Kidney (tissue), 14 donors: ENCODE results near the gene CERS2. TPM values are rescaled to one million over a fixed set of nuclear protein-coding genes. Genes with fewer than 3 reads are reported as not detected.

Experiments
- DNase-seq, 5 donors: peaks; one replicate each; pipeline ENCODE4 v3.0.0-alpha.2; 2013 to 2020
- FAIRE-seq: peaks from 2 replicates; lab custom pipeline; 2012; peaks lifted over from hg19 to GRCh38; lab: Jason Lieb, UNC
- H3K27ac ChIP-seq, 2 donors: one replicate each; pipeline ENCODE4 v1.7.0; 2013; ENCODE audit warnings: low read depth in 2 of 2, low read length in 2 of 2, inconsistent platforms in 1 of 2
- H3K27me3 ChIP-seq: one replicate; pipeline ENCODE4 v1.7.1; 2013; ENCODE audit warnings: low read length, inconsistent platforms; ENCODE audit not compliant: control insufficient read depth, insufficient read depth
- H3K36me3 ChIP-seq, 3 donors: one replicate each; pipeline versions ENCODE4 v1.7.0 to v1.7.1; 2013; ENCODE audit warnings: low read length in 3 of 3, control low read depth in 1 of 3, inconsistent platforms in 1 of 3; ENCODE audit not compliant: insufficient read depth in 3 of 3, control insufficient read depth in 2 of 3
- H3K4me1 ChIP-seq, 3 donors: one replicate each; pipeline versions ENCODE4 v1.7.0 to v1.7.1; 2013; ENCODE audit warnings: low read length in 3 of 3, inconsistent platforms in 1 of 3, low read depth in 1 of 3; ENCODE audit not compliant: control insufficient read depth in 2 of 3, insufficient read depth in 2 of 3
- H3K4me3 ChIP-seq, 3 donors: one replicate each; pipeline versions ENCODE4 v1.7.0 to v1.8.1; 2013; ENCODE audit warnings: low read length in 3 of 3, control low read depth in 1 of 3, inconsistent platforms in 1 of 3
- H3K9ac ChIP-seq, 3 donors: one replicate each; pipeline versions ENCODE4 v1.7.0 to v1.7.1; 2013; ENCODE audit warnings: low read length in 3 of 3, control low read depth in 1 of 3, inconsistent platforms in 1 of 3
- H3K9me3 ChIP-seq, 3 donors: one replicate each; pipeline versions ENCODE4 v1.7.0 to v1.7.1; 2013; ENCODE audit warnings: low read length in 3 of 3, control low read depth in 1 of 3, inconsistent platforms in 1 of 3; ENCODE audit not compliant: control insufficient read depth in 2 of 3, insufficient read depth in 1 of 3
- intact Hi-C: fragments of 100-400 bp; cut with DNase I; formaldehyde crosslinking; loops from one replicate; pipeline ENCODE4 v1.11.1; 2022
- polyA plus RNA-seq: library from polyadenylated mRNA; stranded (reverse); fragments of 350-450 nt; fragmentation: Illumina TruSeq; extraction: RNeasy Lipid Tissue Mini Kit (QIAGEN cat#74804); gene quantifications from one replicate; pipeline ENCODE4 v1.2.3, GENCODE V29; 2014; ENCODE audit warnings: low read depth, low replicate concordance; ENCODE audit not compliant: insufficient read depth
- total RNA-seq: library from RNA; stranded (reverse); fragmentation: NEBNext Ultra II Directional; extraction: Animal tissue kit (Norgen Biotek cat#: 25700); gene quantifications from one replicate; pipeline ENCODE4 v1.2.1, GENCODE V29; 2021
- TF ChIP-seq, protein P1 (sequence below): IDR thresholded peaks from 3 replicates; pipeline ENCODE4 v1.5.1; 2012; ENCODE audit warnings: mild to moderate bottlenecking, moderate library complexity, borderline replicate concordance; ENCODE audit not compliant: insufficient read depth; ENCODE audit errors: extremely low read depth
- donor health status: control.
- donor health status: control.
- donor health status: control.
- donor health status: control.
- donor health status: control.
- donor health status: DM: yes; HTN: yes; CAD: no.
- donor health status: Normal renal cell carcinoma (clear cell type).

The CERS2 gene
- total and polyA plus RNA-seq, 2 donors from 2014 or later, result 258 to 268 TPM

DNA sequence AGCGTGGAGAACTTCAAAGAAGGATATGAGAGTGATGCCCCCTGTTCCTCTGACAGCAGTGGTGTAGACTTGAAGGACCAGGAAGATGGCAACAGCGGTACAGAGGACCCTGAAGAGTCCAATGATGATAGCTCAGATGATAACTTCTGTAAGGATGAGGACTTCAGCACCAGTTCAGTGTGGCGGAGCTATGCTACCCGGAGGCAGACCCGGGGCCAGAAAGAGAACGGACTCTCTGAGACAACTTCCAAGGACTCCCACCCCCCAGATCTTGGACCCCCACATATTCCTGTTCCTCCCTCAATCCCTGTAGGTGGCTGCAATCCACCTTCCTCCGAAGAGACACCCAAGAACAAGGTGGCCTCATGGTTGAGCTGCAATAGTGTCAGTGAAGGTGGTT is 14.0 kb downstream of the CERS2 start:
- H3K4me3 ChIP-seq, result no peak overlapping the region
- intact Hi-C loops, result no loop called here
- H3K9ac ChIP-seq, result no peak overlapping the region
- FAIRE-seq (no peak), DNase-seq (no peak)
- H3K27ac ChIP-seq, result no peak overlapping the region
- TF ChIP-seq, protein P1, sequence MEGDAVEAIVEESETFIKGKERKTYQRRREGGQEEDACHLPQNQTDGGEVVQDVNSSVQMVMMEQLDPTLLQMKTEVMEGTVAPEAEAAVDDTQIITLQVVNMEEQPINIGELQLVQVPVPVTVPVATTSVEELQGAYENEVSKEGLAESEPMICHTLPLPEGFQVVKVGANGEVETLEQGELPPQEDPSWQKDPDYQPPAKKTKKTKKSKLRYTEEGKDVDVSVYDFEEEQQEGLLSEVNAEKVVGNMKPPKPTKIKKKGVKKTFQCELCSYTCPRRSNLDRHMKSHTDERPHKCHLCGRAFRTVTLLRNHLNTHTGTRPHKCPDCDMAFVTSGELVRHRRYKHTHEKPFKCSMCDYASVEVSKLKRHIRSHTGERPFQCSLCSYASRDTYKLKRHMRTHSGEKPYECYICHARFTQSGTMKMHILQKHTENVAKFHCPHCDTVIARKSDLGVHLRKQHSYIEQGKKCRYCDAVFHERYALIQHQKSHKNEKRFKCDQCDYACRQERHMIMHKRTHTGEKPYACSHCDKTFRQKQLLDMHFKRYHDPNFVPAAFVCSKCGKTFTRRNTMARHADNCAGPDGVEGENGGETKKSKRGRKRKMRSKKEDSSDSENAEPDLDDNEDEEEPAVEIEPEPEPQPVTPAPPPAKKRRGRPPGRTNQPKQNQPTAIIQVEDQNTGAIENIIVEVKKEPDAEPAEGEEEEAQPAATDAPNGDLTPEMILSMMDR, result no peak
- H3K9me3 ChIP-seq, result no peaks in the 10 kb centered on the region
- H3K4me1 ChIP-seq, result no peaks in the 10 kb centered on the region
- peaks cover 10 to 40% (median 39%) of the 10 kb centered on the region in 3 donors for H3K36me3 ChIP-seq
- H3K27me3 ChIP-seq, result no peaks in the 10 kb centered on the region

- Histone ChIP-seq H3K9ac (no peak overlapping the region), H3K27ac (no peak overlapping the region), H3K27me3 (no peaks in the 10 kb centered on the region), H3K4me1 (no peaks in the 10 kb centered on the region), H3K36me3 (peaks cover 10 to 39% (median 25%) of the 10 kb centered on the region in 3 donors), H3K4me3 (no peak overlapping the region), H3K9me3 (no peaks in the 10 kb centered on the region)
- no peak for FAIRE-seq
- TF ChIP-seq, protein P1, result no peak
- intact Hi-C loops, result no loop called here
- DNase-seq, result no peak
Observed at GRCh38 chr1:150957666-150958065, 17.0 kb downstream of the CERS2 start.

DNA sequence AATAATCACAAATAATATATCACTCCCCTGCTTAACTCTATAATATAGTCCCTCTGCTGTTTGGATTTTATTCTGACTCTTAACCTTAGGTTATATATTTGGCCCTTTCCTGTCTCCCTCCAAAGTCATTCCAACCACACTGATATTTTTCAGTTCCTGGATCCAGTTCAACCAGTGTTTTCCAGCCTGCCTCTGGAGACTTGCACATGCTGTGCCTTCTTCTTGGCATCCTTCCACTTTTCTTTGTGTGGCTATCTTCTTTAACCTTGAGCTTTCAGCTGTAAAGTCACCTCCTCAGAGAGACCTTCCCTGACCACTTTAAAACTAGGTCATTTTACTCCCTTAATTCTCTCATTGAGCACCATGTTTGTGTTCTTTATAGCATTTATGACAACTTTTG is 19.4 kb downstream of the CERS2 start:
- DNase-seq (no peak), FAIRE-seq (no peak)
- Histone ChIP-seq H3K9me3 (no peaks in the 10 kb centered on the region), H3K36me3 (peaks cover 9 to 41% (median 19%) of the 10 kb centered on the region in 3 donors), H3K9ac (no peak overlapping the region), H3K27ac (no peak overlapping the region), H3K4me3 (no peak overlapping the region), H3K27me3 (no peaks in the 10 kb centered on the region), H3K4me1 (no peaks in the 10 kb centered on the region)
- intact Hi-C loops, result no loop called here
- TF ChIP-seq, protein P1, result no peak

DNA sequence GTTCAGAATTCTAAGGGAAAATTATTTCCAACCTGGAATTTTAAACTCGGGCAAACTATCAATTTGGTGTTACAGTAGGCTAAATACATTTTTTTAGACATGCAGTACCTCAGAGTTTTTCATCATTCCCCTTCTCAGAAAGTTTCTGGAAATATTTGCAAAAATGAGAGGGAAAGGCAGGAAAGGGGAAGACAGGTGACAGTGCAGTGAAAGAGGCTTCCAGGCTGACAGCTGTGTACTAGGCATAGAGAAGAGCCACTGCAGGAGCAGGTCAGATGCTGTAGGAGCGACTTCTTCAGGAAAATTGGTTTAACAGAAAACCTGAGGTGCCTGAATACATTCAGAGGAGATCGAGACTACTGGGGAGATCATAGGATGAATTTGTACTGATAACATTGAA is 19.9 kb downstream of the CERS2 start:
- intact Hi-C loops, result no loop called here
- DNase-seq (no peak), FAIRE-seq (no peak)
- Histone ChIP-seq H3K27me3 (no peaks in the 10 kb centered on the region), H3K36me3 (peaks cover 9 to 44% (median 20%) of the 10 kb centered on the region in 3 donors), H3K9ac (no peak overlapping the region), H3K27ac (no peak overlapping the region), H3K4me3 (no peak overlapping the region), H3K4me1 (no peaks in the 10 kb centered on the region), H3K9me3 (no peaks in the 10 kb centered on the region)
- TF ChIP-seq, protein P1, result no peak
